ENCODE results near the gene METTL1. TPM values are rescaled to one million over a fixed set of nuclear protein-coding genes. Genes with fewer than 3 reads are reported as not detected.

The METTL1 gene
- total and polyA plus RNA-seq, 9 of the 15 experiments (the other 6 are each of a cell fraction or from before 2014, with no cell fraction given) = 12.6 to 65.9 (median 39.2) TPM

- no peak for TF ChIP-seq CHD7 (IDR thresholded peaks at IDR 0.05; ENCODE audit: low read depth, low read length)
- TF ChIP-seq ARHGAP35 (IDR thresholded peaks at IDR 0.05; ENCODE audit: partially characterized antibody) = no peak
- no peak for TF ChIP-seq ZNF407 (IDR thresholded peaks at IDR 0.05; ENCODE audit: low read depth)
- no peak for TF ChIP-seq NR1H2 (CRISPR knock-in tag; IDR thresholded peaks at IDR 0.05)
- TF ChIP-seq HNRNPUL1 (IDR thresholded peaks at IDR 0.05; ENCODE audit: low read length) = no peak
- peak; percentile 73 for TF ChIP-seq DIDO1 (tag; IDR thresholded peaks at IDR 0.05; ENCODE audit: low read depth)
- TF ChIP-seq TSC22D4 (tag; IDR thresholded peaks at IDR 0.05) = no peak
Observed at GRCh38 chr12:57771873-57772428, at the start of gene METTL1 (continued).

All from K562 (cell line).